ENCODE data around the gene PEX7. TPM values are rescaled to one million over a fixed set of nuclear protein-coding genes. Genes with fewer than 3 reads are reported as not detected.

Gene PEX7
- total RNA-seq, 4 donors from 2014 or later = 5.0 to 10.7 (median 8.8) TPM

DNA sequence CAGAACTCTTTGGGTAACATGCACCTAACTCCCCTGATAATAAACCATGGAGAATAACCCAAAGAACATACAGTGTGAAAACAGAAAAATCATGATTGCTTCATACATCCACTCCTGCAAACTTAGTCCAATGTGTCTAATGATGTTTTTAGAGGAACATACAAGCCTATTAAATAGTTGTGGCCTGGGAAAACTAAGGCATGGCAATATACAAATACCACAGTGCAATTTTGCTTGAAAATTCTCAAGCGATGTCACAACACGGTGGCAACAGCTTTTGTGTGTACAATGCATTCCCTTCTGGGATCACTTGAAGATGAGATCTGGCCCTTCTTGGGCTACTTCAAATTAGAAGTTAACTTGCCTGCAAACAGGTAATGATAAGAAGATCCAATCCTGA is 46.8 kb upstream of the PEX7 start:
- Histone ChIP-seq H3K4me3 (no peak overlapping the region), H3K27me3 (no peaks in the 10 kb centered on the region), H3K36me3 (no peaks in the 10 kb centered on the region), H3K9me3 (no peaks in the 10 kb centered on the region), H3K27ac (no peak overlapping the region), H3K4me1 (peaks cover 0 to 38% (median 23%) of the 10 kb centered on the region in 4 donors)
- WGBS, 2 donors = 88 to 90% methylated on average over 2 of the region's 2 CpGs
- no peak for DNase-seq (ENCODE audit: low spot score in 2 of 2)
- TF ChIP-seq POLR2A (IDR thresholded peaks at IDR 0.05) (no peak), EP300 (IDR thresholded peaks at IDR 0.05) (no peak)
- TF ChIP-seq, protein P1, sequence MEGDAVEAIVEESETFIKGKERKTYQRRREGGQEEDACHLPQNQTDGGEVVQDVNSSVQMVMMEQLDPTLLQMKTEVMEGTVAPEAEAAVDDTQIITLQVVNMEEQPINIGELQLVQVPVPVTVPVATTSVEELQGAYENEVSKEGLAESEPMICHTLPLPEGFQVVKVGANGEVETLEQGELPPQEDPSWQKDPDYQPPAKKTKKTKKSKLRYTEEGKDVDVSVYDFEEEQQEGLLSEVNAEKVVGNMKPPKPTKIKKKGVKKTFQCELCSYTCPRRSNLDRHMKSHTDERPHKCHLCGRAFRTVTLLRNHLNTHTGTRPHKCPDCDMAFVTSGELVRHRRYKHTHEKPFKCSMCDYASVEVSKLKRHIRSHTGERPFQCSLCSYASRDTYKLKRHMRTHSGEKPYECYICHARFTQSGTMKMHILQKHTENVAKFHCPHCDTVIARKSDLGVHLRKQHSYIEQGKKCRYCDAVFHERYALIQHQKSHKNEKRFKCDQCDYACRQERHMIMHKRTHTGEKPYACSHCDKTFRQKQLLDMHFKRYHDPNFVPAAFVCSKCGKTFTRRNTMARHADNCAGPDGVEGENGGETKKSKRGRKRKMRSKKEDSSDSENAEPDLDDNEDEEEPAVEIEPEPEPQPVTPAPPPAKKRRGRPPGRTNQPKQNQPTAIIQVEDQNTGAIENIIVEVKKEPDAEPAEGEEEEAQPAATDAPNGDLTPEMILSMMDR (IDR thresholded peaks at IDR 0.05) = no peak

DNA sequence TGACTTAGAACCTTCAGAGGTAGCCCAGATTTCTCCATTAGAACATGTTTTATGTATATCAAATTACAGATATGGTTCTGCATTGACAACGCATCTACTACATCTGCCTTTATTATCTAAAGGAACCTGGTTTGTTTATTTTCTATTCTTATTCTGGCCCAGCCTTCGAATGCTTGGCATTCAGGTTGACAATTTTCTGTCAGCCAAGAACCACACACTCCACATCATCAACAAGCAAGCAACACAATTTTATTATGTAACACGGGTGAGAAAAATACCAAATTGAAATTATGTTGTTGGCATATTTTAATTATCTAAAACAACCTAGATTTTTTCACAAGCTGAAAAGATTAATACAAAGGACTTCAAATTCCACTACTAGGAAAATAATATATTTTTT is 44.7 kb upstream of the PEX7 start:
- no peak for DNase-seq (ENCODE audit: low spot score in 2 of 2)
- no peaks in the 10 kb centered on the region for H3K9me3 ChIP-seq
- H3K27me3 ChIP-seq = no peaks in the 10 kb centered on the region
- H3K27ac ChIP-seq = no peak overlapping the region
- 79 to 84% methylated on average over 3 of the region's 3 CpGs for WGBS, 2 donors
- H3K4me3 ChIP-seq = no peak overlapping the region
- H3K4me1 ChIP-seq = peaks cover 0 to 25% (median 17%) of the 10 kb centered on the region in 4 donors
- H3K36me3 ChIP-seq = no peaks in the 10 kb centered on the region
- TF ChIP-seq POLR2A (IDR thresholded peaks at IDR 0.05) (no peak), EP300 (IDR thresholded peaks at IDR 0.05) (no peak)
- TF ChIP-seq, protein P1 (IDR thresholded peaks at IDR 0.05) = no peak

DNA sequence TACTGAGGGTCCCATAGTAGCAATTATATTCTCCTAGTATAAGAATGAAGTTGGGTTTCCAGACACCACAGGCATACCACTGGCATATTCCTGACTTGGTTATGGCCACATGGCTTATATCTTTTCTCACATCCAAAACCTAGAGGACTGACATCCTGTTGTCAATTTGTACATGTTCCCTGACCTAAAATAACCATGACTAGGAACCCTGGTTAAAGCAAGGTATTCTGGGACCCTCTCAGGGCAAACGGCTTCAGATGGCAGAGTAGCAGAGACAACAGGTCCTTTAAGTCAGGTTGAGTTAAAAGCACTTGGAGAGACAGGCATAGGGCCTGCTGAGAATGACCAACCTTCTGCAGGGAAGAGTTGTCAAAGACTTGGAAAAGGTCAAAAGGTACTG is 42.7 kb upstream of the PEX7 start:
- TF ChIP-seq POLR2A (IDR thresholded peaks at IDR 0.05) = no peak
- WGBS, 2 donors = 44 to 74% methylated on average over 1 of the region's 1 CpG

DNA sequence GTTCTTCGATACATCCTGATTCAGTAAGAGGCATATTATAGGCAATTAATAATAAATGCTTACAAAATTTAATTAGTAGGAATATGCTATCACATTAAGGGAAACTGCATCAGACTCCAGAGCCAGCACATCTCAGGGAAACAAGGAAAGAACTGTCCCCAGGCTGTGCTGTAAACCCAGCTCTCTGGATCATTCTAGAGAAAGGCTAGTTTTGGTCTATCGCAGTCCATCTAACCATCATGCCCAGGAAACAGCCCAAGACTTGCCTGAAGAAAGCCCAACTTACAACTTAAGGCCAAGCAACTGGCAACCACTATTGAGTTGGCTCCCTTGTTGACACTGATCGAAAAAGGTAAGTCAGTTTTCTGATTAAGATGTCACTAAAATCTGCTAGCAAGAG is 41.4 kb upstream of the PEX7 start:
- WGBS, 2 donors = 92 to 98% methylated on average over 3 of the region's 3 CpGs
- H3K4me1 ChIP-seq = peaks cover 0 to 37% (median 12%) of the 10 kb centered on the region in 4 donors
- no peak for DNase-seq (ENCODE audit: low spot score in 2 of 2)
- TF ChIP-seq EP300 (IDR thresholded peaks at IDR 0.05) = no peak
- no peak for TF ChIP-seq POLR2A (IDR thresholded peaks at IDR 0.05)
- TF ChIP-seq, protein P1 (IDR thresholded peaks at IDR 0.05) = no peak
- H3K4me3 ChIP-seq = no peak overlapping the region
- H3K9me3 ChIP-seq = no peaks in the 10 kb centered on the region
- no peaks in the 10 kb centered on the region for H3K27me3 ChIP-seq
- no peaks in the 10 kb centered on the region for H3K36me3 ChIP-seq
- no peak overlapping the region for H3K27ac ChIP-seq

More for the DNA sequence above, 42.7 kb upstream of the PEX7 start:
- peaks cover 0 to 24% (median 11%) of the 10 kb centered on the region in 4 donors for H3K4me1 ChIP-seq
- H3K27me3 ChIP-seq = no peaks in the 10 kb centered on the region
- no peak overlapping the region for H3K27ac ChIP-seq
- no peaks in the 10 kb centered on the region for H3K9me3 ChIP-seq
- no peak overlapping the region for H3K4me3 ChIP-seq
- no peak for DNase-seq (ENCODE audit: low spot score in 2 of 2)
- H3K36me3 ChIP-seq = no peaks in the 10 kb centered on the region

DNA sequence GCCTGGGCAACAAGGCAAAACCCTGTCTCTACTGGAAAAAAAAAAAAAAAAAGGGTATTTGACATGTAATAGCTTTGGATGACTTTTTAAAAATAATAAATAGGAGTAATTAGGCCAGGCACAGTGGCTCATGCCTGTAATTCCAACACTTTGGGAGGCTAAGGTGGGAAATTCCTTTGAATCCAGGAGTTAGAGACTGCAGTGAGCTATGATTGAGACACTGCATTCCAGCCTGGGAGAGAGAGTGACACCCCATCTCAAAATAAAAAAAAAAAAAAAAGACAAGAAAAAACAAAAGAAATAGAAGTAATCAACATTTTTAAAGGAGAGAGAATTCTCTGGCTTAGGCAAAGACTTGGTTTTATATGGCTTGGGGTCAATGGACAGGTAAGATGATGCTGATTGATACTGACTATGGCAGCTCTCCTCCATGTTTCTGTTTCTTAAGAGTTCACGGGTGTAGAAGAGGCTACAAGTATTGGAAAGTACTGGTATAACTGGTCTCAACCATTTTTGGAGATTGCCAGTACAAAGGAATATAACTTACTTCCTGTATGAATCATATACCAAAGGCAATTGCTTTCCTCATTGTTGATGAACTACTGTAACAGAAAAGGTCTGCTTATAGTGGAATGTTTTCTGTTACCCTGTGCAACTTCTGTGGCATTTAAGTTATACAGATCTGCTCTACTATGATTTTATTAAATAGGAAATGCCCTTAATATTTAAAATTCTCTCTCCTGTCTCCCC is 40.2 kb upstream of the PEX7 start:
- Histone ChIP-seq H3K4me1 (peaks cover 0 to 38% (median 17%) of the 10 kb centered on the region in 4 donors), H3K4me3 (no peak overlapping the region), H3K27me3 (no peaks in the 10 kb centered on the region), H3K9me3 (no peaks in the 10 kb centered on the region), H3K36me3 (no peaks in the 10 kb centered on the region), H3K27ac (peak overlapping the region in 1 of 4 donors; percentile 23)
- TF ChIP-seq POLR2A (IDR thresholded peaks at IDR 0.05) (no peak), EP300 (IDR thresholded peaks at IDR 0.05) (no peak)
- TF ChIP-seq, protein P1 (IDR thresholded peaks at IDR 0.05) = no peak
- DNase-seq (ENCODE audit: low spot score in 2 of 2) = no peak
- 76 to 82% methylated on average over 1 of the region's 1 CpG for WGBS, 2 donors

All from tibial nerve (tissue), 4 donors.